RWPE2 (cell line): ENCODE measurements around the gene NR6A1.

Source experiments
- ATAC-seq: fragments of 200-7000 bp; cut with Tn5 transposase; 3 replicates; pipeline ENCODE4 v1.9.1; 2021; ENCODE audit warnings: low read depth
- DNase-seq: peaks from one replicate; pipeline ENCODE4 v3.0.0-alpha.2; 2020; ENCODE audit warnings: low spot score
- H3K27ac ChIP-seq: fragments of 450-650 bp; 2 replicates; pipeline ENCODE4 v1.5.1; 2017; ENCODE audit warnings: mild to moderate bottlenecking; ENCODE audit not compliant: poor library complexity, severe bottlenecking
- H3K27me3 ChIP-seq: fragments of 250-450 bp; sonication (Bioruptor Pico); 2 replicates; pipeline ENCODE4 v1.5.1; 2021; ENCODE audit warnings: mild to moderate bottlenecking, moderate library complexity; ENCODE audit not compliant: insufficient read depth, poor library complexity, severe bottlenecking
- H3K36me3 ChIP-seq: fragments of 250-450 bp; sonication (Bioruptor Pico); 2 replicates; pipeline ENCODE4 v1.5.1; 2020; ENCODE audit warnings: low read depth, mild to moderate bottlenecking, moderate library complexity
- H3K4me1 ChIP-seq: fragments of 250-450 bp; sonication (Bioruptor Pico); 2 replicates; pipeline ENCODE4 v1.5.1; 2021; ENCODE audit warnings: mild to moderate bottlenecking, moderate library complexity; ENCODE audit not compliant: insufficient read depth, poor library complexity, severe bottlenecking
- H3K4me3 ChIP-seq: fragments of 250-450 bp; sonication (Bioruptor Pico); 2 replicates; pipeline ENCODE4 v1.5.1; 2021; ENCODE audit warnings: mild to moderate bottlenecking, moderate library complexity; ENCODE audit not compliant: severe bottlenecking
- H3K9me3 ChIP-seq: fragments of 250-450 bp; sonication (Bioruptor Pico); 2 replicates; pipeline ENCODE4 v1.5.1; 2021; ENCODE audit warnings: mild to moderate bottlenecking, moderate library complexity; ENCODE audit not compliant: severe bottlenecking
- TF ChIP-seq, protein P1 (sequence below): fragments of 450-650 bp; IDR thresholded peaks from one replicate; pipeline ENCODE4 v1.5.1; 2017; ENCODE audit warnings: mild to moderate bottlenecking, moderate library complexity; ENCODE audit not compliant: poor library complexity, severe bottlenecking

Gene NR6A1

DNA sequence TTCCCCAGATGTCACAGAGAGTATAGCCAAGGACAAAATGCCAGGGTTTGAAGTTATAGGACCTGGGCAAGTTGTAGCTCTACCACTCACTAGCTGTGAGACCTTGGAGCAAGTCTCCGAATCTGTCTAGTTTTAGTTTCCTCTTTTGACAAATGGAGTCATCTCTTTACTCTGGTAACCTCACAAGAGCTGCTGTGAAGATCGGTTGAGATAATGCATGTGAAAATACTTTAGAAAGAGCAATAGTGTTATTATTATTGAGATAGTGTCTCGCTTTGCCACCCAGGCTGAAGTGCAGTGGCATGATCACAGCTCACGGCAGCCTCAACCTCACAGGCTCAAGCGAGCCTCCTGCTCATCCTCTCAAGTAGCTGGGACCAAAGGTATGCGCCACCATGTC lies 146.0 kb downstream of the NR6A1 start:
- DNase-seq (no peak), ATAC-seq (no peak)
- H3K27me3 ChIP-seq, result no peaks in the 10 kb centered on the region
- no peaks in the 10 kb centered on the region for H3K36me3 ChIP-seq
- no peak overlapping the region for H3K4me3 ChIP-seq
- TF ChIP-seq, protein P1, sequence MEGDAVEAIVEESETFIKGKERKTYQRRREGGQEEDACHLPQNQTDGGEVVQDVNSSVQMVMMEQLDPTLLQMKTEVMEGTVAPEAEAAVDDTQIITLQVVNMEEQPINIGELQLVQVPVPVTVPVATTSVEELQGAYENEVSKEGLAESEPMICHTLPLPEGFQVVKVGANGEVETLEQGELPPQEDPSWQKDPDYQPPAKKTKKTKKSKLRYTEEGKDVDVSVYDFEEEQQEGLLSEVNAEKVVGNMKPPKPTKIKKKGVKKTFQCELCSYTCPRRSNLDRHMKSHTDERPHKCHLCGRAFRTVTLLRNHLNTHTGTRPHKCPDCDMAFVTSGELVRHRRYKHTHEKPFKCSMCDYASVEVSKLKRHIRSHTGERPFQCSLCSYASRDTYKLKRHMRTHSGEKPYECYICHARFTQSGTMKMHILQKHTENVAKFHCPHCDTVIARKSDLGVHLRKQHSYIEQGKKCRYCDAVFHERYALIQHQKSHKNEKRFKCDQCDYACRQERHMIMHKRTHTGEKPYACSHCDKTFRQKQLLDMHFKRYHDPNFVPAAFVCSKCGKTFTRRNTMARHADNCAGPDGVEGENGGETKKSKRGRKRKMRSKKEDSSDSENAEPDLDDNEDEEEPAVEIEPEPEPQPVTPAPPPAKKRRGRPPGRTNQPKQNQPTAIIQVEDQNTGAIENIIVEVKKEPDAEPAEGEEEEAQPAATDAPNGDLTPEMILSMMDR, result no peak
- no peaks in the 10 kb centered on the region for H3K9me3 ChIP-seq
- H3K27ac ChIP-seq, result no peak overlapping the region
- no peaks in the 10 kb centered on the region for H3K4me1 ChIP-seq

DNA sequence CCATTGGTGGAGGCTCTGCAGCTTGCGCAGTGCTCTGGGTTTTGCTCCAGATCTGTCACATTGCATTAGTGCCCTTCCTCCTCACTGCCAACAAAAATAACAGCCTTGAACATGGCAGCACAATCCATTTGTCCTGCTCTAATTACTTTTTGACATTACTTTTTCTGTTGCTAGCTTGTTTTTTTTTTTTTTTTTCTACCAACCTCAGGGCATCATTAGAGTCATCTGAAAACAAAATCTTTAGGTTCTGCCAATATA lies 146.4 kb downstream of the NR6A1 start:
- no peaks in the 10 kb centered on the region for H3K27me3 ChIP-seq
- ATAC-seq (no peak), DNase-seq (no peak)
- no peak overlapping the region for H3K4me3 ChIP-seq
- no peak overlapping the region for H3K27ac ChIP-seq
- no peaks in the 10 kb centered on the region for H3K36me3 ChIP-seq
- H3K4me1 ChIP-seq, result no peaks in the 10 kb centered on the region
- TF ChIP-seq, protein P1, result no peak
- H3K9me3 ChIP-seq, result no peaks in the 10 kb centered on the region

DNA sequence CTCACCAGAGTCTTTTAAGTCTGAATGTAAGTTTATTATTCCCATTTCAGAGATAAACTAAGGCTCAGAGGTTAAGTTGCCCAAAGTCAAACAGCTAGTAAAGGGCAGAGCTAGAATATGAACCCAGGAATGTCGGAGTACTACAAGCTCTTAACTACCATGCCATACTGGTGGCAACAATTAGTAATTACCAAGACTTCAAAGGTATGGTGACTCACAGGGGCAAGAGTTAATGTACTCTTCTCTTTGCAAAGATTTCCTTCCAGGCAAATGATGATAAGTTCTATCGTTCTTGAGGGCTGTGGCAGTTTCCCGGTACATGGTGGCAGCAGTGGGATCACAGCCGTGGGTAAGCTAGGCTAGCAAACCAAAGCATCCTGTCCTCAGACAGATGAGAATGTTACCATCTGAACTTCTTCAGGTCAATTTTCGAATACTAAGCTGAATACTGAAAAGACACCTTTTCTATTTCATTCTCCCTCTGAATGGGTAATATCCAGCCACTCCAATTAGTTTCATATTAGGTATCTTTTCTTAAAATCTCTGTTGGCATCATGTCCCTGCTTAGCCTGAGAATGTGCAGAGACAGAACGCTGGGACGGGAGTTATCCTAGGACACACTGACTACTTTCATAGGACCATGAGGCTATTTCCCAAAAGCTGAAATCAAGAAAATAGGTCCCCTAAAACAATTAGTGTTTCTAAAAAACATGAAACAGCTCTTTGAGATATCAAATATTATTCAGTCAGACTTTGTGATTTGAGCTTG lies 147.0 kb downstream of the NR6A1 start:
- Histone ChIP-seq H3K4me1 (no peaks in the 10 kb centered on the region), H3K4me3 (no peak overlapping the region)
- no peak for ATAC-seq

DNA sequence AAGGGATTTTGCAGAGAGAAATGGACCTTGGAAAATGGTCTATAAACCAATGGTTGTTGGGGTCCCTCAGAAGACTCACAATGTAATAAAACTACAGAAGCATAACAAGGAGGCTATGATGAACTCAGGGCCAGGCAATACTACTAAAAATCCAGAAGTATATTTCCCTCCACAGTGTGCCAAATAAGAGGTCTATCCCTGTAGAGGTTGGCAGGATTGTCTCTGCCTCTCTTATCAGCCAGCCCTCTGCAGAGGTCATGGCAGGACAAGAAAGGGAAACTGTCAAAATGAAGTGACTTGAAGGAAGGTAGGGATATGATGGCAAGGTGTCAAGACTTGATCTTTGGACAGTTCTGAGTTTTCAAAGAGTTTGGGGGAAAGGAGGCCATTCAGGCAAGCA lies 148.2 kb downstream of the NR6A1 start:
- Histone ChIP-seq H3K4me1 (peaks cover 6% of the 10 kb centered on the region), H3K36me3 (no peaks in the 10 kb centered on the region), H3K4me3 (no peak overlapping the region), H3K9me3 (no peaks in the 10 kb centered on the region), H3K27me3 (no peaks in the 10 kb centered on the region), H3K27ac (no peak overlapping the region)
- ATAC-seq (no peak), DNase-seq (no peak)
- TF ChIP-seq, protein P1, result no peak

More for the DNA sequence above, 147.0 kb downstream of the NR6A1 start:
- DNase-seq, result no peak
- Histone ChIP-seq H3K36me3 (no peaks in the 10 kb centered on the region), H3K27me3 (no peaks in the 10 kb centered on the region), H3K27ac (no peak overlapping the region), H3K9me3 (no peaks in the 10 kb centered on the region)
- TF ChIP-seq, protein P1, result no peak
